ENCODE data around the gene RARRES2.
A peak's percentile ranks its signal among the peaks of the same experiment; 100 is the strongest.
"Not testable (repeated sequence)": the region's sequence is repeated elsewhere in the genome, so short reads cannot be mapped to it uniquely, and the experiment has no call there.

Gene RARRES2

GRCh38 chr7:150322833-150323681, 18.4 kb downstream of the RARRES2 start, which contains the start of the genes ACTR3C and LRRC61:
Gene ACTR3C (minus strand): TSS chr7:150323545. CDS start chr7:150295296, 28,249 bp downstream.
Gene LRRC61 (plus strand): TSS chr7:150323355. CDS start chr7:150336862, 13,507 bp downstream.
- no peak; the same call in 1 of the 2 replicates for TF ChIP-seq CTCF (IDR thresholded peaks at IDR 0.05; ENCODE audit: low read depth, low read length)
- peak; percentile 82 for DNase-seq
- Histone ChIP-seq H3K9me3 (no peaks in the 10 kb centered on the region), H3K4me3 (ENCODE audit: low read depth, low read length) (peak within 1 kb of the TSS; percentile 90), H3K36me3 (peaks cover 24% of the 10 kb centered on the region), H3K4me1 (no peaks in the 10 kb centered on the region), H3K27me3 (no peaks in the 10 kb centered on the region)

- H3K4me3 ChIP-seq (ENCODE audit: low read depth, low read length), result peak overlapping the region; percentile 90
- no peak for TF ChIP-seq CTCF (IDR thresholded peaks at IDR 0.05; ENCODE audit: low read depth, low read length)
Measured at GRCh38 chr7:150322114-150322832, 19.2 kb downstream of the RARRES2 start.

GRCh38 chr7:150321788-150322113, 19.7 kb downstream of the RARRES2 start:
- Histone ChIP-seq H3K36me3 (peaks cover 13% of the 10 kb centered on the region), H3K27me3 (no peaks in the 10 kb centered on the region), H3K4me3 (ENCODE audit: low read depth, low read length) (no peak overlapping the region), H3K4me1 (no peaks in the 10 kb centered on the region), H3K9me3 (no peaks in the 10 kb centered on the region)
- TF ChIP-seq CTCF (IDR thresholded peaks at IDR 0.05; ENCODE audit: low read depth, low read length), result no peak
- DNase-seq, result no peak

More at GRCh38 chr7:150322114-150322832, 19.2 kb downstream of the RARRES2 start:
- DNase-seq, result no peak
- peaks cover 16% of the 10 kb centered on the region for H3K36me3 ChIP-seq
- H3K27me3 ChIP-seq, result no peaks in the 10 kb centered on the region
- H3K9me3 ChIP-seq, result no peaks in the 10 kb centered on the region
- H3K4me1 ChIP-seq, result no peaks in the 10 kb centered on the region

GRCh38 chr7:150317748-150318444, 23.5 kb downstream of the RARRES2 start:
- Histone ChIP-seq H3K4me1 (no peaks in the 10 kb centered on the region), H3K4me3 (ENCODE audit: low read depth, low read length) (no peak overlapping the region), H3K27me3 (no peaks in the 10 kb centered on the region), H3K36me3 (no peaks in the 10 kb centered on the region), H3K9me3 (no peaks in the 10 kb centered on the region)
- DNase-seq, result no peak
- TF ChIP-seq CTCF (IDR thresholded peaks at IDR 0.05; ENCODE audit: low read depth, low read length), result no peak

- not testable (repeated sequence) for H3K36me3 ChIP-seq
Measured at GRCh38 chr7:150316987-150317386, 24.4 kb downstream of the RARRES2 start.

GRCh38 chr7:150314639-150315239, 26.7 kb downstream of the RARRES2 start:
- no peak for DNase-seq
- Histone ChIP-seq H3K4me3 (ENCODE audit: low read depth, low read length) (no peak overlapping the region), H3K4me1 (no peaks in the 10 kb centered on the region), H3K27me3 (no peaks in the 10 kb centered on the region), H3K36me3 (no peaks in the 10 kb centered on the region), H3K9me3 (no peaks in the 10 kb centered on the region)
- TF ChIP-seq CTCF (IDR thresholded peaks at IDR 0.05; ENCODE audit: low read depth, low read length), result no peak

More at GRCh38 chr7:150316987-150317386, 24.4 kb downstream of the RARRES2 start:
- H3K9me3 ChIP-seq; H3K4me1 ChIP-seq; DNase-seq; H3K27me3 ChIP-seq; H3K4me3 ChIP-seq (ENCODE audit: low read depth, low read length): not testable (repeated sequence)

Data from BE2C (cell line).